Measurements from ENCODE around the gene CDH22.
A peak's percentile ranks its signal among the peaks of the same experiment; 100 is the strongest.

The CDH22 gene

GRCh38 chr20:46333161-46333991 lies 25.1 kb upstream of the CDH22 start:
- peak; percentile 49 for ATAC-seq (ENCODE audit: low read depth)
- no peak overlapping the region for H3K27ac ChIP-seq (ENCODE audit: poor library complexity, severe bottlenecking)
- H3K36me3 ChIP-seq (ENCODE audit: low read depth), result no peaks in the 10 kb centered on the region
- H3K4me3 ChIP-seq (ENCODE audit: severe bottlenecking), result no peak overlapping the region
- no peak for TF ChIP-seq CTCF (IDR thresholded peaks at IDR 0.05; ENCODE audit: poor library complexity, severe bottlenecking)
- DNase-seq (ENCODE audit: low spot score), result no peak
- H3K9me3 ChIP-seq (ENCODE audit: severe bottlenecking), result no peaks in the 10 kb centered on the region
- no peaks in the 10 kb centered on the region for H3K4me1 ChIP-seq (ENCODE audit: insufficient read depth, poor library complexity, severe bottlenecking)
- peaks cover 9% of the 10 kb centered on the region for H3K27me3 ChIP-seq (ENCODE audit: insufficient read depth, poor library complexity, severe bottlenecking)

GRCh38 chr20:46332373-46333160 lies 24.3 kb upstream of the CDH22 start:
- no peaks in the 10 kb centered on the region for H3K9me3 ChIP-seq (ENCODE audit: severe bottlenecking)
- no peaks in the 10 kb centered on the region for H3K36me3 ChIP-seq (ENCODE audit: low read depth)
- DNase-seq (ENCODE audit: low spot score) (no peak), ATAC-seq (ENCODE audit: low read depth) (peak; percentile 8)
- peaks cover 4% of the 10 kb centered on the region for H3K27me3 ChIP-seq (ENCODE audit: insufficient read depth, poor library complexity, severe bottlenecking)
- no peak for TF ChIP-seq CTCF (IDR thresholded peaks at IDR 0.05; ENCODE audit: poor library complexity, severe bottlenecking)
- H3K27ac ChIP-seq (ENCODE audit: poor library complexity, severe bottlenecking), result no peak overlapping the region
- no peaks in the 10 kb centered on the region for H3K4me1 ChIP-seq (ENCODE audit: insufficient read depth, poor library complexity, severe bottlenecking)
- H3K4me3 ChIP-seq (ENCODE audit: severe bottlenecking), result no peak overlapping the region

- Histone ChIP-seq H3K27ac (ENCODE audit: poor library complexity, severe bottlenecking) (no peak overlapping the region), H3K4me3 (ENCODE audit: severe bottlenecking) (no peak overlapping the region), H3K9me3 (ENCODE audit: severe bottlenecking) (no peaks in the 10 kb centered on the region), H3K4me1 (ENCODE audit: insufficient read depth, poor library complexity, severe bottlenecking) (no peaks in the 10 kb centered on the region), H3K27me3 (ENCODE audit: insufficient read depth, poor library complexity, severe bottlenecking) (peaks cover 4% of the 10 kb centered on the region), H3K36me3 (ENCODE audit: low read depth) (no peaks in the 10 kb centered on the region)
- ATAC-seq (ENCODE audit: low read depth) (peak; percentile 20; the same call in 1 of the 3 replicates), DNase-seq (ENCODE audit: low spot score) (no peak)
- no peak for TF ChIP-seq CTCF (IDR thresholded peaks at IDR 0.05; ENCODE audit: poor library complexity, severe bottlenecking)
Measured at GRCh38 chr20:46331611-46332361, 23.5 kb upstream of the CDH22 start.

- H3K27ac ChIP-seq (ENCODE audit: poor library complexity, severe bottlenecking), result no peak overlapping the region
- DNase-seq (ENCODE audit: low spot score) (no peak), ATAC-seq (ENCODE audit: low read depth) (no peak)
- TF ChIP-seq CTCF (IDR thresholded peaks at IDR 0.05; ENCODE audit: poor library complexity, severe bottlenecking), result no peak
- peaks cover 4% of the 10 kb centered on the region for H3K27me3 ChIP-seq (ENCODE audit: insufficient read depth, poor library complexity, severe bottlenecking)
- H3K36me3 ChIP-seq (ENCODE audit: low read depth), result no peaks in the 10 kb centered on the region
- H3K9me3 ChIP-seq (ENCODE audit: severe bottlenecking), result no peaks in the 10 kb centered on the region
- no peak overlapping the region for H3K4me3 ChIP-seq (ENCODE audit: severe bottlenecking)
- H3K4me1 ChIP-seq (ENCODE audit: insufficient read depth, poor library complexity, severe bottlenecking), result no peaks in the 10 kb centered on the region
Measured at GRCh38 chr20:46330831-46331371, 22.6 kb upstream of the CDH22 start.
